CD4-positive, alpha-beta T cell treated with Interleukin-17A for 4 hours (primary cell): ENCODE measurements around the gene C1QC.

ENCODE experiments used
- DNase-seq: peaks from one replicate; pipeline ENCODE4 v3.0.0-alpha.2; 2020; ENCODE audit warnings: mixed read lengths

The C1QC gene

GRCh38 chr1:22619798-22620197 lies 23.6 kb upstream of the C1QC start:
- no peak for DNase-seq

- no peak for DNase-seq
Measured at GRCh38 chr1:22621761-22622160, 21.7 kb upstream of the C1QC start.

GRCh38 chr1:22625262-22625925 lies 18.0 kb upstream of the C1QC start:
- no peak for DNase-seq

- DNase-seq, result no peak
Measured at GRCh38 chr1:22626237-22627157, 16.9 kb upstream of the C1QC start.

GRCh38 chr1:22627331-22627730 lies 16.1 kb upstream of the C1QC start:
- DNase-seq, result no peak

GRCh38 chr1:22628698-22629444 lies 14.6 kb upstream of the C1QC start:
- no peak for DNase-seq

- no peak for DNase-seq
Measured at GRCh38 chr1:22629886-22630285, 13.5 kb upstream of the C1QC start.

- no peak for DNase-seq
Measured at GRCh38 chr1:22633697-22634463, 9.6 kb upstream of the C1QC start.

- no peak for DNase-seq
Measured at GRCh38 chr1:22635436-22635835, 8.0 kb upstream of the C1QC start.

GRCh38 chr1:22636353-22636752 lies 7.1 kb upstream of the C1QC start, which contains the start of gene C1QA:
Gene C1QA (plus strand): TSS chr1:22636628. CDS start chr1:22637617, 989 bp downstream.
- DNase-seq, result no peak

- no peak for DNase-seq
Measured at GRCh38 chr1:22636927-22637326, 6.5 kb upstream of the C1QC start.

GRCh38 chr1:22637907-22638445 lies 5.5 kb upstream of the C1QC start:
- no peak for DNase-seq

GRCh38 chr1:22638476-22639234 lies 4.8 kb upstream of the C1QC start:
- no peak for DNase-seq

GRCh38 chr1:22639286-22639685 lies 4.1 kb upstream of the C1QC start:
- DNase-seq, result no peak

- no peak for DNase-seq
Measured at GRCh38 chr1:22641247-22641646, 2.2 kb upstream of the C1QC start.

- peak; percentile 76 for DNase-seq
Measured at GRCh38 chr1:22641906-22642636, 1.4 kb upstream of the C1QC start.

- DNase-seq, result no peak
Measured at GRCh38 chr1:22643928-22644327, 495 bp downstream of the C1QC start.

- no peak for DNase-seq
Measured at GRCh38 chr1:22645931-22646330, 2.5 kb downstream of the C1QC start.

- no peak for DNase-seq
Measured at GRCh38 chr1:22646384-22646783, 3.0 kb downstream of the C1QC start.

- DNase-seq, result no peak
Measured at GRCh38 chr1:22650089-22650693, 6.8 kb downstream of the C1QC start.
